Sigmoid colon (tissue), 7 donors: ENCODE data around the gene SPATS2L. TPM values are rescaled to one million over a fixed set of nuclear protein-coding genes. Genes with fewer than 3 reads are reported as not detected.

Experiments
- DNase-seq: peaks from one replicate; pipeline ENCODE4 v3.0.0-alpha.2; 2019
- H3K27ac ChIP-seq, 4 donors: fragments of 200-600 bp; sonication (generic); one replicate each; pipeline ENCODE4 v1.5.1; 2016 to 2019; ENCODE audit warnings: mild to moderate bottlenecking in 1 of 4
- H3K27me3 ChIP-seq, 3 donors: fragments of 200-600 bp; sonication (generic); one replicate each; pipeline ENCODE4 v1.5.1; 2019; ENCODE audit warnings: mild to moderate bottlenecking in 1 of 3
- H3K36me3 ChIP-seq, 4 donors: fragments of 200-600 bp; sonication (generic); one replicate each; pipeline ENCODE4 v1.5.1; 2016 to 2019
- H3K4me1 ChIP-seq, 4 donors: fragments of 200-600 bp; sonication (generic); one replicate each; pipeline ENCODE4 v1.5.1; 2017 to 2019
- H3K4me3 ChIP-seq, 4 donors: fragments of 200-600 bp; sonication (generic); one replicate each; pipeline ENCODE4 v1.5.1; 2017 to 2019; ENCODE audit warnings: mild to moderate bottlenecking in 2 of 4, moderate library complexity in 1 of 4
- H3K9me3 ChIP-seq, 4 donors: fragments of 200-600 bp in 3 of 4; sonication (generic) in 3 of 4; one replicate each; pipeline versions ENCODE4 v1.5.1 to v1.6.1; 2013 to 2019
- CTCF ChIP-seq, 4 experiments: fragments of 450-650 bp in 3 of 4; fragments of 200-600 bp in 1 of 4; IDR thresholded peaks; one replicate each; pipeline ENCODE4 v1.5.1; 2016 to 2019; ENCODE audit warnings: antibody characterized with exemption in 4 of 4, mild to moderate bottlenecking in 3 of 4, moderate library complexity in 2 of 4
- EP300 ChIP-seq, 4 donors: sonication (generic); formaldehyde crosslinking; IDR thresholded peaks; one replicate each; pipeline ENCODE4 v1.6.1; 2017; ENCODE audit warnings: antibody characterized with exemption in 4 of 4
- POLR2A ChIP-seq, 2 donors: fragments of 450-650 bp; IDR thresholded peaks; one replicate each; pipeline ENCODE4 v1.6.1; 2016; ENCODE audit warnings: antibody characterized with exemption in 2 of 2, mild to moderate bottlenecking in 2 of 2, moderate library complexity in 2 of 2
- POLR2AphosphoS5 ChIP-seq, 4 donors: sonication (generic); formaldehyde crosslinking; IDR thresholded peaks; one replicate each; pipeline ENCODE4 v1.6.1; 2017; ENCODE audit warnings: antibody characterized with exemption in 4 of 4
- WGBS, 2 donors: extraction: QIAGEN DNeasy Blood & Tissue Kit; methylation state at CpG; one replicate each; pipeline ENCODE4 v1.1.7; 2013; 5-methylcytosine and 5-hydroxymethylcytosine counted together
- intact Hi-C: fragments of 100-400 bp; cut with DNase I; formaldehyde crosslinking; loops from one replicate; pipeline ENCODE4 v1.15.1; 2023
- polyA plus RNA-seq, 3 donors: library from polyadenylated mRNA; stranded (reverse); fragments of 200-250 nt; gene quantifications; one replicate each; pipeline ENCODE4 v1.2.3, GENCODE V29; 2013
- total RNA-seq, 4 donors: library from RNA; depleted of rRNA; stranded (reverse); fragments of >200 nt; gene quantifications; one replicate each; pipeline ENCODE4 v1.1.0, GENCODE V29; 2016
- donor health status: healthy with polysubstance abuse.
- donor health status: Bipolar disorder and iron deficiency.
- donor health status: healthy.

Gene SPATS2L
- total and polyA plus RNA-seq, 7 donors = 63.5 to 305 (median 104) TPM

- Histone ChIP-seq H3K4me3 (no peak overlapping the region), H3K9me3 (no peaks in the 10 kb centered on the region), H3K4me1 (peaks cover 0 to 23% (median 6%) of the 10 kb centered on the region in 4 donors), H3K36me3 (no peaks in the 10 kb centered on the region), H3K27ac (no peak overlapping the region), H3K27me3 (no peaks in the 10 kb centered on the region)
- intact Hi-C loops = no loop called here
- DNase-seq = no peak
- 84 to 85% methylated on average over 3 of the region's 3 CpGs for WGBS, 2 donors
- TF ChIP-seq CTCF (IDR thresholded peaks at IDR 0.05) (no peak), POLR2AphosphoS5 (IDR thresholded peaks at IDR 0.05) (no peak)
These were observed 23.3 kb downstream of the SPATS2L start for GRCh38 chr2:200329798-200330197.

GRCh38 chr2:200330351-200331060 lies 24.0 kb downstream of the SPATS2L start:
- DNase-seq = no peak
- TF ChIP-seq POLR2A (IDR thresholded peaks at IDR 0.05) (no peak), EP300 (IDR thresholded peaks at IDR 0.05) (no peak), CTCF (IDR thresholded peaks at IDR 0.05) (no peak), POLR2AphosphoS5 (IDR thresholded peaks at IDR 0.05) (no peak)
- H3K4me3 ChIP-seq = no peak overlapping the region
- WGBS, 2 donors = 68 to 73% methylated on average over 5 of the region's 5 CpGs
- no peaks in the 10 kb centered on the region for H3K27me3 ChIP-seq
- no peaks in the 10 kb centered on the region for H3K9me3 ChIP-seq
- no peak overlapping the region for H3K27ac ChIP-seq
- intact Hi-C loops = no loop called here
- no peaks in the 10 kb centered on the region for H3K36me3 ChIP-seq
- H3K4me1 ChIP-seq = peaks cover 0 to 28% (median 9%) of the 10 kb centered on the region in 4 donors

- 90 to 98% methylated on average over 2 of the region's 2 CpGs for WGBS, 2 donors
- no peak overlapping the region for H3K27ac ChIP-seq
- H3K4me1 ChIP-seq = peaks cover 0 to 32% (median 10%) of the 10 kb centered on the region in 4 donors
- no peak for TF ChIP-seq EP300 (IDR thresholded peaks at IDR 0.05)
- no peak for TF ChIP-seq POLR2AphosphoS5 (IDR thresholded peaks at IDR 0.05)
- no peak for TF ChIP-seq CTCF (IDR thresholded peaks at IDR 0.05)
- no peak for TF ChIP-seq POLR2A (IDR thresholded peaks at IDR 0.05)
- no peaks in the 10 kb centered on the region for H3K27me3 ChIP-seq
- no peaks in the 10 kb centered on the region for H3K36me3 ChIP-seq
- no peak for DNase-seq
- H3K9me3 ChIP-seq = no peaks in the 10 kb centered on the region
- H3K4me3 ChIP-seq = no peak overlapping the region
- intact Hi-C loops = no loop called here
These were observed 24.5 kb downstream of the SPATS2L start for GRCh38 chr2:200331061-200331400.

GRCh38 chr2:200335657-200336056 lies 29.2 kb downstream of the SPATS2L start:
- Histone ChIP-seq H3K27me3 (no peaks in the 10 kb centered on the region), H3K27ac (peak overlapping the region in 1 of 4 donors; percentile 37), H3K9me3 (no peaks in the 10 kb centered on the region), H3K36me3 (no peaks in the 10 kb centered on the region), H3K4me1 (peaks cover 0 to 56% (median 34%) of the 10 kb centered on the region in 4 donors), H3K4me3 (no peak overlapping the region)
- DNase-seq = no peak
- intact Hi-C loops = no loop called here
- TF ChIP-seq POLR2AphosphoS5 (IDR thresholded peaks at IDR 0.05) (no peak), POLR2A (IDR thresholded peaks at IDR 0.05) (no peak), CTCF (IDR thresholded peaks at IDR 0.05) (no peak), EP300 (IDR thresholded peaks at IDR 0.05) (no peak)
- 59 to 82% methylated on average over 2 of the region's 2 CpGs for WGBS, 2 donors
